ENCODE data around the gene DIAPH2. TPM values are rescaled to one million over a fixed set of nuclear protein-coding genes. Genes with fewer than 3 reads are reported as not detected.

DIAPH2 gene
- total RNA-seq, 1 experiment from 2014 or later: 15.9 TPM

- TF ChIP-seq SMAD4 (CRISPR knock-in tag; IDR thresholded peaks at IDR 0.05) (no peak), KAT7 (CRISPR knock-in tag; IDR thresholded peaks at IDR 0.05; ENCODE audit: borderline replicate concordance) (no peak)
- TF ChIP-seq, protein P1, sequence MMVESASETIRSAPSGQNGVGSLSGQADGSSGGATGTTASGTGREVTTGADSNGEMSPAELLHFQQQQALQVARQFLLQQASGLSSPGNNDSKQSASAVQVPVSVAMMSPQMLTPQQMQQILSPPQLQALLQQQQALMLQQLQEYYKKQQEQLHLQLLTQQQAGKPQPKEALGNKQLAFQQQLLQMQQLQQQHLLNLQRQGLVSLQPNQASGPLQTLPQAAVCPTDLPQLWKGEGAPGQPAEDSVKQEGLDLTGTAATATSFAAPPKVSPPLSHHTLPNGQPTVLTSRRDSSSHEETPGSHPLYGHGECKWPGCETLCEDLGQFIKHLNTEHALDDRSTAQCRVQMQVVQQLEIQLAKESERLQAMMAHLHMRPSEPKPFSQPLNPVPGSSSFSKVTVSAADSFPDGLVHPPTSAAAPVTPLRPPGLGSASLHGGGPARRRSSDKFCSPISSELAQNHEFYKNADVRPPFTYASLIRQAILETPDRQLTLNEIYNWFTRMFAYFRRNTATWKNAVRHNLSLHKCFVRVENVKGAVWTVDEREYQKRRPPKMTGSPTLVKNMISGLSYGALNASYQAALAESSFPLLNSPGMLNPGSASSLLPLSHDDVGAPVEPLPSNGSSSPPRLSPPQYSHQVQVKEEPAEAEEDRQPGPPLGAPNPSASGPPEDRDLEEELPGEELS (CRISPR knock-in tag; IDR thresholded peaks at IDR 0.05): no peak
These were observed 786.4 kb downstream of the DIAPH2 start (continued) for GRCh38 chrX:97471071-97471470.

- peaks cover 7% of the 10 kb centered on the region for H3K4me1 Mint-ChIP-seq
- ChIA-PET CTCF (no interaction called here), POLR2A (no interaction called here)
- H3K27ac Mint-ChIP-seq: no peak overlapping the region
- no peak for DNase-seq (ENCODE audit: low spot score)
- no peak for ATAC-seq
- H3K9me3 Mint-ChIP-seq: no peaks in the 10 kb centered on the region
- H3K27me3 Mint-ChIP-seq (ENCODE audit: low read depth): no peaks in the 10 kb centered on the region
- H3K36me3 Mint-ChIP-seq: 0 out of 2 replicates have a peak, but pooled peaks cover 3% of the 10 kb centered on the region
- H3K4me3 Mint-ChIP-seq: no peak overlapping the region
- no peak for TF ChIP-seq MXD4 (CRISPR knock-in tag; IDR thresholded peaks at IDR 0.05; ENCODE audit: borderline replicate concordance)
- no peak for TF ChIP-seq ARID4B (CRISPR knock-in tag; IDR thresholded peaks at IDR 0.05; ENCODE audit: borderline replicate concordance)
- TF ChIP-seq, protein P2, sequence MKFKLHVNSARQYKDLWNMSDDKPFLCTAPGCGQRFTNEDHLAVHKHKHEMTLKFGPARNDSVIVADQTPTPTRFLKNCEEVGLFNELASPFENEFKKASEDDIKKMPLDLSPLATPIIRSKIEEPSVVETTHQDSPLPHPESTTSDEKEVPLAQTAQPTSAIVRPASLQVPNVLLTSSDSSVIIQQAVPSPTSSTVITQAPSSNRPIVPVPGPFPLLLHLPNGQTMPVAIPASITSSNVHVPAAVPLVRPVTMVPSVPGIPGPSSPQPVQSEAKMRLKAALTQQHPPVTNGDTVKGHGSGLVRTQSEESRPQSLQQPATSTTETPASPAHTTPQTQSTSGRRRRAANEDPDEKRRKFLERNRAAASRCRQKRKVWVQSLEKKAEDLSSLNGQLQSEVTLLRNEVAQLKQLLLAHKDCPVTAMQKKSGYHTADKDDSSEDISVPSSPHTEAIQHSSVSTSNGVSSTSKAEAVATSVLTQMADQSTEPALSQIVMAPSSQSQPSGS (CRISPR knock-in tag; IDR thresholded peaks at IDR 0.05; ENCODE audit: borderline replicate concordance, low read depth): no peak
- no peak for TF ChIP-seq ATF1 (CRISPR knock-in tag; IDR thresholded peaks at IDR 0.05)
- no peak for TF ChIP-seq OVOL2 (CRISPR knock-in tag; IDR thresholded peaks at IDR 0.05; ENCODE audit: borderline replicate concordance)
- TF ChIP-seq, protein P1 (CRISPR knock-in tag; IDR thresholded peaks at IDR 0.05): no peak
- TF ChIP-seq NR2C2 (CRISPR knock-in tag; IDR thresholded peaks at IDR 0.05): no peak
- TF ChIP-seq, protein P3, sequence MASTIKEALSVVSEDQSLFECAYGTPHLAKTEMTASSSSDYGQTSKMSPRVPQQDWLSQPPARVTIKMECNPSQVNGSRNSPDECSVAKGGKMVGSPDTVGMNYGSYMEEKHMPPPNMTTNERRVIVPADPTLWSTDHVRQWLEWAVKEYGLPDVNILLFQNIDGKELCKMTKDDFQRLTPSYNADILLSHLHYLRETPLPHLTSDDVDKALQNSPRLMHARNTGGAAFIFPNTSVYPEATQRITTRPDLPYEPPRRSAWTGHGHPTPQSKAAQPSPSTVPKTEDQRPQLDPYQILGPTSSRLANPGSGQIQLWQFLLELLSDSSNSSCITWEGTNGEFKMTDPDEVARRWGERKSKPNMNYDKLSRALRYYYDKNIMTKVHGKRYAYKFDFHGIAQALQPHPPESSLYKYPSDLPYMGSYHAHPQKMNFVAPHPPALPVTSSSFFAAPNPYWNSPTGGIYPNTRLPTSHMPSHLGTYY (CRISPR knock-in tag; IDR thresholded peaks at IDR 0.05): no peak
- no peak for TF ChIP-seq ATF3 (CRISPR knock-in tag; conservative IDR thresholded peaks at IDR 0.05)
- no peak for TF ChIP-seq GTF2I (CRISPR knock-in tag; conservative IDR thresholded peaks at IDR 0.05)
- TF ChIP-seq CBFB (CRISPR knock-in tag; IDR thresholded peaks at IDR 0.05; ENCODE audit: low read depth): no peak
- TF ChIP-seq, protein P4, sequence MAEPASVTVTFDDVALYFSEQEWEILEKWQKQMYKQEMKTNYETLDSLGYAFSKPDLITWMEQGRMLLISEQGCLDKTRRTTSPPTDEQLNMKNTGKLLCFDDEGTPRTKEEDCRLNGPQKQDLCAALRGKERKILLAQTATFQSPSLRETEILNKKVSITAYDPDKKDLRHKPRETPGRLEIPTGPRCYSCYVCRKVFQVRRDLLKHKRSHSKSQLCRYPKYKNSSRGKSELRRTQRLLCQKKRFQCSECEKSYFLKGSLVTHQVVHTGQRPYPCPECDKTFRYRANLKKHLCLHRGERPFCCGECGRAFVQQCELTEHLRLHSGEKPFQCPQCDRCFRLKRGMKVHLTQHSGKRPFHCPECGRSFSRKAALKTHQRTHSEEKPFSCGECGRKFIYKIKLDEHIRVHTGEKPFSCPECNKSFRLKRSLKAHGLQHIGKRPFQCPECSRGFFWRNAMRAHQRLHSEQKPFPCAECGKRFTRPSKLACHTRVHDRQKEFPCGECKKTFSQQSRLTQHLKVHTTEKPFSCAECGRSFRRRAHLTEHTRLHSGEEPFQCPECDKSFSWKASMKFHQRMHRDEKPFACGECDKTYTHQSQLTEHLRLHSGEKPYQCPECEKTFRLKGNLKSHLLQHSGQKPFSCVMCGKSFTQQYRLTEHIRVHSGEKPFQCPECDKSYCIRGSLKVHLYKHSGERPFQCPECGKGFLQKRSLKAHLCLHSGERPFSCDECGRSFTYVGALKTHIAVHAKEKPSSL (CRISPR knock-in tag; conservative IDR thresholded peaks at IDR 0.05): no peak
- TF ChIP-seq ETV6 (CRISPR knock-in tag; IDR thresholded peaks at IDR 0.05): no peak
- TF ChIP-seq E2F5 (CRISPR knock-in tag; IDR thresholded peaks at IDR 0.05): no peak
- TF ChIP-seq FOXK1 (CRISPR knock-in tag; IDR thresholded peaks at IDR 0.05): no peak
- no peak for TF ChIP-seq MLX (CRISPR knock-in tag; IDR thresholded peaks at IDR 0.05)
- TF ChIP-seq ZNF423 (CRISPR knock-in tag; IDR thresholded peaks at IDR 0.05): no peak
- TF ChIP-seq PRRX2 (CRISPR knock-in tag; IDR thresholded peaks at IDR 0.05): no peak
- no peak for TF ChIP-seq ZBTB21 (CRISPR knock-in tag; IDR thresholded peaks at IDR 0.05; ENCODE audit: borderline replicate concordance)
These were observed 790.3 kb downstream of the DIAPH2 start for GRCh38 chrX:97474933-97475332.
